ENCODE measurements around the gene ABCE1. TPM values are rescaled to one million over a fixed set of nuclear protein-coding genes. Genes with fewer than 3 reads are reported as not detected.

Gene ABCE1
- total RNA-seq, 1 donor from 2014 or later: 41.2 TPM

DNA sequence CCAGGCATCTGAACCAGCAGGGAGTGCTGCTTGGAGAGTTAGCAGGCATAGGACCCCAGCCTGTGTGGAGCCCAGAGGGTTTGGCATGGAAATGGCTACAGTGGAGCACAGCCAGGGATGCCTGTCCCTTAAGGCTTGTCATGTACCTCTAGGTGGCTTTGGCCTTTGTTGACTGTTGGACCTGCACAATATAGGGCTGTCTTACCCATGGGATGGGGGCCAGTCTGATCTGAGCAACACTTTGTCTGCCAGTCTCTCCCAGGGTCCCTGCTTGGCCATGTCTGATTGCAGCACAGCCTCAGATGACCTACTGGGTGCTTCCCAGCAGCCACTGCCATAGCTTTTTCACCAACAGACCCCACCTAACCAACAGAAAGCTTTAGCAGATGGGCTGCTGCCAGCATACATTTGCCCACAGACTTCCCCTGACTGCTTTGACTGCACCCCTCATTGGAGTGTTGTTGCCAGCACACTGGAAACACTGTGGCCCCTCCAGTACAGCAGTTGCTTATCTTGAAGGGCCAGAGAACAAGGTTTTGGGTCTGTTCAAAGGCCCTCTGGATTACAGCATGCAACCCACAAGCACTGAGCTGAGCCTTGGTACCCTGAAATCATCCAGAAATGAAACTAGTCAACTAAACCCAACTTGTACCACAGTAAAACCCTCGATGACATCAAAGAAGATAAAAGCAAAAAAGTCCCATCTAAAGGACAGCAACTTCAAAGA, 22.2 kb upstream of the ABCE1 start:
- no peak for DNase-seq
- TF ChIP-seq, protein P1, sequence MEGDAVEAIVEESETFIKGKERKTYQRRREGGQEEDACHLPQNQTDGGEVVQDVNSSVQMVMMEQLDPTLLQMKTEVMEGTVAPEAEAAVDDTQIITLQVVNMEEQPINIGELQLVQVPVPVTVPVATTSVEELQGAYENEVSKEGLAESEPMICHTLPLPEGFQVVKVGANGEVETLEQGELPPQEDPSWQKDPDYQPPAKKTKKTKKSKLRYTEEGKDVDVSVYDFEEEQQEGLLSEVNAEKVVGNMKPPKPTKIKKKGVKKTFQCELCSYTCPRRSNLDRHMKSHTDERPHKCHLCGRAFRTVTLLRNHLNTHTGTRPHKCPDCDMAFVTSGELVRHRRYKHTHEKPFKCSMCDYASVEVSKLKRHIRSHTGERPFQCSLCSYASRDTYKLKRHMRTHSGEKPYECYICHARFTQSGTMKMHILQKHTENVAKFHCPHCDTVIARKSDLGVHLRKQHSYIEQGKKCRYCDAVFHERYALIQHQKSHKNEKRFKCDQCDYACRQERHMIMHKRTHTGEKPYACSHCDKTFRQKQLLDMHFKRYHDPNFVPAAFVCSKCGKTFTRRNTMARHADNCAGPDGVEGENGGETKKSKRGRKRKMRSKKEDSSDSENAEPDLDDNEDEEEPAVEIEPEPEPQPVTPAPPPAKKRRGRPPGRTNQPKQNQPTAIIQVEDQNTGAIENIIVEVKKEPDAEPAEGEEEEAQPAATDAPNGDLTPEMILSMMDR (IDR thresholded peaks at IDR 0.05): no peak
- no peaks in the 10 kb centered on the region for H3K9me3 ChIP-seq
- H3K27ac ChIP-seq: no peak overlapping the region
- H3K27me3 ChIP-seq: no peaks in the 10 kb centered on the region
- peaks cover 6% of the 10 kb centered on the region for H3K36me3 ChIP-seq
- no peaks in the 10 kb centered on the region for H3K4me1 ChIP-seq
- ATAC-seq: no peak
- intact Hi-C loops (cut with DNase I): no loop called here
- no peak overlapping the region for H3K4me3 ChIP-seq

DNA sequence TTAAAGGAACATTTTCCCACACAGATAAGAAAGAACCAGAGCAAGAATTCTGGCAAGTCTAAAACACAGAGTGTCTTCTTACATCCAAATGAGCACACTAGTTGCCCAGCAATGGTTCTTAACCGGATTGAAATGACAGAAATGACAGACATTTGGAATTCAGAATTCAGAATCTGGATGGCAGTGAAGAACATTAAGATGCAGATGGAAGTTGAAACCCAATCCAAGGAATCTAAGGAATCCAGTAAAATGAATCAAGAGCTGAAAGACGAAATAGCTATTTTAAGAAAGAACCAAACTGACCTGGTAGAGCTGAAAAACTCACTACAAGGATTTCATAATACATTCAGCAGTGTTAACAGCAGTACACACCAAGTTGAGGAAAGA, 21.6 kb upstream of the ABCE1 start:
- ATAC-seq (no peak), DNase-seq (no peak)
- TF ChIP-seq, protein P1 (IDR thresholded peaks at IDR 0.05): no peak
- no peaks in the 10 kb centered on the region for H3K9me3 ChIP-seq
- H3K27ac ChIP-seq: no peak overlapping the region
- H3K36me3 ChIP-seq: peaks cover 6% of the 10 kb centered on the region
- intact Hi-C loops (cut with DNase I): no loop called here
- no peaks in the 10 kb centered on the region for H3K27me3 ChIP-seq
- no peak overlapping the region for H3K4me3 ChIP-seq
- H3K4me1 ChIP-seq: no peaks in the 10 kb centered on the region

DNA sequence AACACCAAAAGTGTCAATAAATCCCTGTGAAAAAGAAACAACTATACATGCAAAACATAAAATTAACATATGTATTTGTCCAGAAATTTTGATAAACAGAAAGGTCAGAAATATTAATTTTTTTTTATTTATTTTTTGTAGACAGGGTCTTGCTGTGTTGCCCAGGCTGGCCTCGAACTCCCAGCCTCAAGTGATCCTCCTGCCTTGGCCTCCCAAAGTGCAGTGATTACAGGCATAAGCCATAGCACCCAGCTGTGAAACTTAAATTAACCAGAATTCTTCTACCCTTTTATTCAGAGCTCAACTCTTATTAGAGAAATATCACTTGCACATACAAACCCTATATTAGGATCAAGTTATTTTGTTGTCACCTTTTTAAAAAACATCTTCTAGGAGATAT, 16.4 kb upstream of the ABCE1 start:
- ATAC-seq: no peak
- TF ChIP-seq, protein P1 (IDR thresholded peaks at IDR 0.05): no peak
- no peak for DNase-seq
- Histone ChIP-seq H3K27me3 (no peaks in the 10 kb centered on the region), H3K27ac (no peak overlapping the region), H3K4me1 (no peaks in the 10 kb centered on the region), H3K4me3 (no peak overlapping the region), H3K9me3 (no peaks in the 10 kb centered on the region), H3K36me3 (peaks cover 14% of the 10 kb centered on the region)
- intact Hi-C loops (cut with DNase I): no loop called here

DNA sequence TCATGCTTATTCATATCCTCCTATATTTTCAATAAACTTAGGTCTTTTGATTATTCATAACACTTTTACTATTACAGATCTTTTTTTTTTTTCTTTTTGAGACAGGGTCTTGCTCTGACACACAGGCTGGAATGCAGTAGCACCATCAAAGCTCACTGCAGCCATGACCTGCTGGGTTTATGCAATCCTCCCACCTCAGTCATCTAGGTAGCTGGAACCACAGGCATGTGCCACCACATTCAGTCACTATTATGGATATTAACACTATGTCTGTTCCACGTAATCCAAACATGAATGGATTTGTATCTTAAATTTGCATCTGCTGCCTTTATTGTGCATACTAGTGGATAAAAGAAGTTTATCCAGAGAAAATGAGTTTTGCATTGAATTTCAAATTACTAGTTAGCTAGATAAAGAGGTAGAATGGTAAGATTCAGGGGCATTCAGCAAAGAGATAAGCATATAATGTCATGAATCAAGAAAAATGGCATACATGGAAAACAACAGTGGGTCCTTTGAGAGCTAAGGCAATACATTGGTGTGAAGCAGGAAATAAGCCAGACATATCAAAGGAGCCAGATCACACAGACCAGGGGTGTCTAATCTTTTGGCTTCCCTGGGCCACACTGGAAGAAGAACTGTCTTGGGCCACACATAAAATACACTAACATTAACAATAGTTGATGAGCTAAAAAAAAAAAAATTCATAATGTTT, 14.1 kb upstream of the ABCE1 start:
- Histone ChIP-seq H3K27ac (no peak overlapping the region), H3K36me3 (peaks cover 26% of the 10 kb centered on the region), H3K9me3 (no peaks in the 10 kb centered on the region), H3K4me3 (no peak overlapping the region), H3K4me1 (no peaks in the 10 kb centered on the region), H3K27me3 (no peaks in the 10 kb centered on the region)
- ATAC-seq: no peak
- intact Hi-C loops (cut with DNase I): no loop called here
- no peak for DNase-seq
- TF ChIP-seq, protein P1 (IDR thresholded peaks at IDR 0.05): no peak

DNA sequence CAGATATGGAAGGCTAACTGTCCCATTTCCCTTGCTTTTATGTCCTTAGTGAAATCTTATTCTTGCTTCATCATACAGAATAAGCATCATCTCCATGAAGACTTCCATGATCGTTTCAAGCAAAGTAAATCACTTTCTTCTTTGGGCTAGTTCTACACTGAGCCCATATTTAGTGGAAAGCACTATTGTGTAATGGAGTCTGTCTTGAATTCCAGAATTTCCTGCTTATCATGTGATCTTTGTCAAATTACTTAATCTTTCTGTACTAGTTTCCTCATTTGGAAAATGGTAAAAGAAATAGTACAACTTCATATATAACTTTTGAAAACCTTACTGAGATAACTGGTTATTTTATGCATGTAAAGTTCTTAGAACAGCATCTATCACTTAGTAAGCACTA, 7.7 kb upstream of the ABCE1 start:
- Histone ChIP-seq H3K36me3 (peaks cover 58% of the 10 kb centered on the region), H3K4me3 (no peak overlapping the region), H3K27me3 (no peaks in the 10 kb centered on the region), H3K27ac (no peak overlapping the region), H3K9me3 (peaks cover 5% of the 10 kb centered on the region), H3K4me1 (no peaks in the 10 kb centered on the region)
- ATAC-seq (no peak), DNase-seq (no peak)
- intact Hi-C loops (cut with DNase I): no loop called here
- TF ChIP-seq, protein P1 (IDR thresholded peaks at IDR 0.05): no peak

Measured in upper lobe of right lung (tissue), 1 donor.